Cortex of kidney (tissue), 1 donor: ENCODE measurements around the gene BICRA.
"Not testable (repeated sequence)": the region's sequence is repeated elsewhere in the genome, so short reads cannot be mapped to it uniquely, and the experiment has no call there.

Experiments
- DNase-seq: peaks from one replicate; lab custom pipeline; 2025; lab: John Stamatoyannopoulos, UW

Gene BICRA

DNA sequence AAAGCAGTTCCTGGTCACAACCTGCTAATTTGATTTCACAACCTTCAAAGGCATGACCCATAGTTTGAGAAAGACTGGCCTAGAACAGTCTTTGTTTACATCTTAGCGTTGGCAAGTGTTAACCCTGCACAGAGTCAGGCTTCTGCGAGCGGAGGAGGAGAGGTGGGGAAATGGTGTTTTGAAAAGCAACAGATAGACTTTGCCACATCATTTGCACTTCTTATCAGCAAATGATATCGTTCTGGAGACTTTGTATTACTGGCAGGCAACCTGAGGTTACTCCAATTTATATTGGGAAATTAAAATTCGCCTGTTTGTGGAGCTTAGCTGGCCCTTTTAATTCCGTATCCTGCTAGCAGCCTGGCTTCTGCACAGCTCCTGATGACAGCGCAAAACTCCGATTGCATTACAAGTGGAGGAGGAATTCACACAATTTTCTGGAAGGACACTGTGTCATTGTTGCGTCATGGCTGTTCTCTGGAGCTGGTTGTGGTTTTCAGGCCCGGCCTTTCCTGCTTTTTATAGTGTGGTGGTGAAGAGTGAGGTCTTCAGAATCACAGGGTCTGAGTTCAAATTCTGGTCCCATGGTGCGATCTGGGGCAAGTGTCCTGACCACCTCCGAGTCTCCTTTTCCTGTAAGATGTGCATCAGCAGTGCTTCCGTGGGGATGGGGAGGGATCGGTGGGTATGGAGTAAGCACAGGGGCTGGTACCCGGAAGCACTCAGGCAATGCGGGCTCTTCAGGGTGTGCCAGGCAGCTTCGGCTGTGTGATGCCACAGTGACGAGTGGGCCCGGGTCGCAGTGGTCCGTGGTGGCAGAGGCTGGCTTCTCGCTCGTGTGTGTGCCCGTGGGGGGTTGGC lies 55.2 kb downstream of the BICRA start:
- DNase-seq, result no peak

DNA sequence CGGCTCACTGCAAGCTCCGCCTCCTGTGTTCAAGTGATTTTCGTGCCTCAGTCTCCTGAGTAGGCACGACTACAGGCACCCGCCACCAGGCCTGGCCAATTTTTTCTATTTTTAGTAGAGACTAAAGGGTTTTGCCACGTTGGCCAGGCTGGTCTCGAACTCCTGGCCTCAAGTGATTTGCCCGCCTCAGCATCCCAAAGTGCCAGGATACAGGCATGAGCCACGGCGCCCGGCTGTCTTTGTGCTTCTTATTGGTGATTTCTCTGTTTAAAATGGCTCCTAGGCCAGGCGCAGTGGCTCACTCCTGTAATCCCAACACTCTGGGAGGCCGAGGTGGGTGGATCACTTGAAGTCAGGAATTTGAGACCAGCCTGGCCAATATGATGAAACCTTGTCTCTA lies 59.6 kb downstream of the BICRA start:
- DNase-seq, result not testable (repeated sequence)

- DNase-seq, result no peak
These were observed 61.8 kb downstream of the BICRA start for GRCh38 chr19:47670736-47671135.

- DNase-seq, result no peak
These were observed 62.6 kb downstream of the BICRA start for GRCh38 chr19:47671499-47671898.

DNA sequence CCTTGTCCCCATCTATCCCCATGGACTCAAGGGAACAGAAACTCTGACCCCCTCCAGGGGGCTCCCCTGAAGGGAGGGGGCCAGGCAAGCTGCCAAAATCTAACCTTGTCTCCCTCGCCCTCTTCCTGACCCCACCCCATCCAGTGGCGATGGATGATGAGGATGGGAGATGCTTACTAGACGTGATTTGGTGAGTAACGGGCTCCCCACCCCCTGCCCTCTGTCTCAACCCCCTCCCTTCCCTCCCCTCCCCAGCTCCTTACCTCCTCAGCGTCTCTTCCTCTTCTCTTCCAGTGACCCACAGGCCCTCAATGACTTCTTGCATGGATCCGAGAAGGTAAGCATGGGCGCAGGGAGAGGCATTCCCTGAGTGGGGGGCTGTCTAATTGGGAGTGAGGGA lies 64.5 kb downstream of the BICRA start:
- DNase-seq, result no peak

DNA sequence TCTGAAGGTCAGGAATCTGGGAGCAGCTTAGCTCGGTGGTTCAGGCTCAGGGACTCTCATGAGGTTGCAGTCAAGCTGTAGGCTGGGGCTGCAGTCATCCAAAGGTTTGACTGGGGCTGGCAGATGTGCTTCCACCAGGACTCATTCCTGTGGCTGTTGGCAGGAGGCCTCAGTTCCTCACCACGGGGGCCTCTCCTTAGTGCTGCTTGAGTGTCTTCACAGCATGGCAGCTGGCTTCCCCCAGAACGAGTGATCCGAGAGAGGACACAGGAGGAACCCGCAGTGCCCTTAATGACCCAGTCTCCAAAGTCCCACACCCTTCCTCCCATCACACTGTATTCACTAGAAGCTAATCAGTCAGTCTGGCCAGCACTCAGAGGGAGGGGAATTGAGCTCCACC lies 65.6 kb downstream of the BICRA start:
- DNase-seq, result no peak

GRCh38 chr19:47675271-47675670 lies 66.3 kb downstream of the BICRA start:
- DNase-seq, result no peak

- no peak for DNase-seq
These were observed 66.9 kb downstream of the BICRA start for GRCh38 chr19:47675859-47676258.

- no peak for DNase-seq
These were observed 67.9 kb downstream of the BICRA start for GRCh38 chr19:47676811-47677210.

- DNase-seq, result no peak
These were observed 70.4 kb downstream of the BICRA start for GRCh38 chr19:47679251-47679900.

GRCh38 chr19:47679922-47680857 lies 71.3 kb downstream of the BICRA start:
- no peak for DNase-seq

DNA sequence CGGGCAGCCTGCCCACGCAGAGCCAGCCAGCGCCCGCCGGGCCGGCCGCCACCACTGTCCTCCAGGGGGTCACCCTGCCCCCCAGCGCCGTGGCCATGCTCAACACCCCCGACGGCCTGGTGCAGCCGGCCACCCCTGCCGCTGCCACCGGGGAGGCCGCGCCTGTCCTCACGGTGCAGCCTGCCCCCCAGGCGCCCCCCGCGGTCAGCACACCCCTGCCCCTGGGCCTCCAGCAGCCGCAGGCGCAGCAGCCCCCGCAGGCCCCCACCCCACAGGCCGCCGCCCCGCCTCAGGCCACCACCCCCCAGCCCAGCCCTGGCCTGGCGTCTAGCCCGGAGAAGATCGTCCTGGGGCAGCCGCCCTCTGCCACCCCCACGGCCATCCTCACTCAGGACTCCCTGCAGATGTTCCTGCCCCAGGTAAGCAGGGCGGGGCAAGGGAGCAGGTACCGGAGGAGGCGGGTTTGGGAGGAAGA lies 72.0 kb downstream of the BICRA start:
- DNase-seq, result no peak

- DNase-seq, result no peak
These were observed 72.5 kb downstream of the BICRA start for GRCh38 chr19:47681388-47681787.

DNA sequence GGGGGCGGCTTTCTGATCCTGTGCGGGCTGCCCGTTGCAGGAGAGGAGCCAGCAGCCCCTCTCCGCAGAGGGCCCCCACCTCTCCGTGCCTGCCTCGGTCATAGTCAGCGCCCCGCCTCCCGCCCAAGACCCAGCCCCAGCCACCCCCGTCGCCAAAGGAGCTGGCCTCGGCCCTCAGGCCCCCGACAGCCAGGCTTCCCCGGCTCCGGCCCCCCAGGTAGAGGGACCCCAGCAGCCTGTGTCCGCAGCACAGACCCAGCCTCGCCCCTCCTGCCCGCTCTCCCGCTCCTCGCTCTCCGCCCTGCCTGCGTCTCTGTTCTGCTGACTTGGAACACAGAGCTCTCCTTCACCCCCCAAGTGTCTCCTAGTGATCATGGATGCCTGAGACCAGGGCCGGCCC lies 73.0 kb downstream of the BICRA start:
- no peak for DNase-seq

GRCh38 chr19:47682939-47683338 lies 74.0 kb downstream of the BICRA start:
- DNase-seq, result no peak

DNA sequence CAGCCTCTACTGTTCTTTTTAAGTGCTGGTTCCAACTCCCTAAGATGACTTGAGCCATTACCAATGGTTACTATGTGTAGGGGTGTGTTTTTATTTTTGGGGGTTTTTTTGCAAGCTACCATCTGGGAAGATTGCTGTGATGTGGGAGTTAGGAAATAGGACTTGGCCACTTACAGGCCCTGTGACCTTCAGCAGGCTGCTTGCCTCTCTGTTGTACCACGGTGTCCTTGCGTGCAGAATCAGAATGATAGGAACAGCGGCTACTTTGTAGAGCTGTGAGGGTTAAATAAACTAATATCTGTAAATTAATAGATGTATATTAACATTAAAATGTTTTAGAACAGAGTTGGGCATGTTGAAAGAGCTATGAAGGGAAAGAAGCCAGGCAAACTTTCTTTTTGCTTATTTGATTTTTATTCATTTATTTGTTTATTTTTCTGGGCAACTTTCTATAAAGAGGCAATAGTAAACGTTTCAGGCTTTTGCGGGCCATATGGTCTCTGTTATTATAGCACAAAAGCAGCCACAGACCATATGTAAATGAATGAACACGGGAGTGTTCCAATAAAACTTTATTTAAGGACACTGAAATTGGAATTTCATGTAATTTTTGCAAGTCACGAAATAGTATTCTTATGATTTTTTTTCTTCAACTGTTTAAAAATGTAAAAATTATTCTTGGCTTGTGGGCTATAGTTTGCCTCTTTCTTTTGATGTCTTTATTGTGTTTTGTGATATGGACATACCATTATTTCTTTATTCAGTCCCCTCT lies 77.9 kb downstream of the BICRA start:
- DNase-seq, result no peak

DNA sequence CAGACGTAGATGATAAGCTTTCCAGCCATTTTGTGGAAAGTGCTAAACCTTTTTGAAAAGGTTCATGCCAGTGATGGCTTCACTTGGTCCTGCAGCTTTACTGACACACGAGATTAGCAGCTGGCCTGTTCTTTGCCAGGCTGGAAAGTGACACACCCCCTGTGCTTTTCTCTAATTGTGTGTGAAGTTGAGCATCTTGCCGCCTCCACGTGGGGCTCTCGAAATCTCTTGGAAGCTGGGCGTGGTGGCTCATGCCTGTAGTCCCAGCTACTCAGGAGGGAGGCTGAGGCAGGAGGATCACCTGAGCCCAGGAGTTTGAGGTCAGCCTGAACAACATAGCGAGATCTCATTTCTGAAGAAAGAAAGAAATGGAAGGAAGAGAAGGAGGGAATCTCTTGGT lies 79.0 kb downstream of the BICRA start:
- no peak for DNase-seq

DNA sequence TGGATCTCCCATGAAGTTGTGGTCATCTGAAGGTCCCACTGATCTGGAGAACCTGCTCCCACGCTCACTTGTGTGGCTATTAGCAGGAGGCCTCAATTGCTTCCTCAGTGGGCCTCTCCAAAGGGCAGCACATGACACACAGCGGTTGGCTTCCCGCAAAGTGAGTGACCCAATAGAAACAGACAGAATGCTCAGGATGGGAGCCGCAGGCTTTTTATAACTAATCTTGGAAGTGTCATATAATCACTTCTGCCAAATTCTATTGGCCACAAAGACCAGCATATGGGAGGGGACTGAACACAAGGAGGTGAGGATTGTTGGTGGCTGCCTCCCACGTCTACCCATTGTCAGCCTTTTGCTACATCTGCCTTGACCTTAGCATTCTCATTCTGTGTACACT lies 82.2 kb downstream of the BICRA start:
- DNase-seq, result no peak

DNA sequence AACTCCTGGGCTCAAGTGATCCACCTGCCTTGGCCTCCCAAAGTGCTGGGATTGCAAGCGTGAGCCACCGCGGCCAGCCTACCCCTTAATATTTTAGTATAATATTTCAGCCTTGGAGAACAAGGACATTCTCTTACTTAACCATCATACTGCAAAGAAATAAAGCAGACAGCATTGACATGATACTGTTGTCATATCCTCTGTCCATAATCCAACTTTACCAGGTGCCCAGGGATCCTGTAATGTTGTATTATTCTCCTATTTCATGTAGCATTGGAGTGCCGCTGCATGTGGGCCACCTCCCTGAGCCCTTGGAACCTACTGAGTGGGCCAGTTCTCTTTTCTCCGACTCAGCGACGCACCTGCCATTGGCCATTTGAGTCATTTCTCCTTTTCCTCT lies 82.8 kb downstream of the BICRA start:
- no peak for DNase-seq

- no peak for DNase-seq
These were observed 84.6 kb downstream of the BICRA start for GRCh38 chr19:47693489-47693888.

DNA sequence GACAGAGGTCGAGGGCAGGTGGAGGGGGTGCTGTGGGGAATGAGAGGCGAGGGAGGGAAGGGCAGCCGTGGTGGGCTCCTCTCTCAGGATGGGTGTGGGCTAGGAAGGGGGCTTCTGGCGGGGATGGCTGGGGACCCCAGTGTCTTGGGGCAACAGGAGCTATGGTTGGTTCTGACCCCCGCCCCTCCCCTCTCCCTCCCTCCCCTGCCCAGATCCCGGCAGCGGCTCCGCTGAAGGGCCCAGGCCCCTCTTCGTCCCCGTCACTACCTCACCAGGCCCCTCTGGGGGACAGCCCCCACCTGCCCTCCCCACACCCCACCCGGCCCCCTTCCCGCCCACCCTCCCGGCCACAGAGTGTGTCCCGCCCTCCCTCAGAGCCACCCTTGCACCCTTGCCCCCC lies 85.0 kb downstream of the BICRA start:
- no peak for DNase-seq
